Neural progenitor cell (in vitro differentiated cells): ENCODE measurements around the gene KLK4. TPM values are rescaled to one million over a fixed set of nuclear protein-coding genes. Genes with fewer than 3 reads are reported as not detected.
A peak's percentile ranks its signal among the peaks of the same experiment; 100 is the strongest.

Experiments
- DNase-seq: peaks from one replicate; pipeline ENCODE4 v3.0.0-alpha.2; 2016; ENCODE audit warnings: low spot score
- H2AFZ ChIP-seq: fragments of 200-600 bp; sonication (generic); replicated peaks from 2 replicates; pipeline ENCODE4 v1.6.1; 2016; ENCODE audit warnings: antibody characterized with exemption
- H3F3A ChIP-seq: fragments of 200-600 bp; sonication (generic); 2 replicates; pipeline ENCODE4 v1.6.1; 2016; ENCODE audit warnings: antibody characterized with exemption, low read depth
- H3K27ac ChIP-seq: fragments of 200-600 bp; sonication (generic); 2 replicates; pipeline ENCODE4 v1.5.1; 2016; ENCODE audit warnings: mild to moderate bottlenecking
- H3K27me3 ChIP-seq: fragments of 200-600 bp; sonication (generic); 2 replicates; pipeline ENCODE4 v1.6.1; 2016; ENCODE audit warnings: mild to moderate bottlenecking, moderate library complexity
- H3K36me3 ChIP-seq: fragments of 200-600 bp; sonication (generic); 2 replicates; pipeline ENCODE4 v1.5.1; 2016
- H3K4me1 ChIP-seq: fragments of 200-600 bp; sonication (generic); 2 replicates; pipeline ENCODE4 v1.6.1; 2016; ENCODE audit warnings: mixed run types
- H3K4me2 ChIP-seq: fragments of 200-600 bp; sonication (generic); 2 replicates; pipeline ENCODE4 v1.6.1; 2016
- H3K4me3 ChIP-seq: fragments of 200-600 bp; sonication (generic); 2 replicates; pipeline ENCODE4 v1.5.1; 2016
- H3K79me2 ChIP-seq: fragments of 200-600 bp; sonication (generic); 2 replicates; pipeline ENCODE4 v1.6.1; 2016; ENCODE audit warnings: low read depth
- H3K9ac ChIP-seq: fragments of 200-600 bp; sonication (generic); 2 replicates; pipeline ENCODE4 v1.6.1; 2016
- H3K9me3 ChIP-seq: fragments of 200-600 bp; sonication (generic); 2 replicates; pipeline ENCODE4 v1.5.1; 2016; ENCODE audit warnings: low read depth
- H4K20me1 ChIP-seq: fragments of 200-600 bp; sonication (generic); 2 replicates; pipeline ENCODE4 v1.6.1; 2016; ENCODE audit warnings: low read depth
- H3K27ac Mint-ChIP-seq: 3 replicates; pipeline ENCODE4 v1.8.0; 2021; ENCODE audit warnings: mixed read lengths
- H3K27me3 Mint-ChIP-seq: 2 replicates; pipeline ENCODE4 v1.8.0; 2022; ENCODE audit warnings: low read depth, mild to moderate bottlenecking, inconsistent platforms, moderate library complexity, mixed read lengths; ENCODE audit not compliant: insufficient read depth
- H3K36me3 Mint-ChIP-seq: 3 replicates; pipeline ENCODE4 v1.8.0; 2021; ENCODE audit warnings: mixed read lengths
- H3K4me1 Mint-ChIP-seq: 3 replicates; pipeline ENCODE4 v1.8.0; 2021; ENCODE audit warnings: mixed read lengths
- H3K4me3 Mint-ChIP-seq: 3 replicates; pipeline ENCODE4 v1.8.0; 2021; ENCODE audit warnings: mild to moderate bottlenecking, moderate library complexity, mixed read lengths
- H3K9me3 Mint-ChIP-seq: 3 replicates; pipeline ENCODE4 v1.8.0; 2020; ENCODE audit warnings: mixed read lengths
- EZH2 ChIP-seq: fragments of 200-600 bp; sonication (generic); IDR thresholded peaks from 2 replicates; pipeline ENCODE4 v1.6.1; 2017; ENCODE audit warnings: antibody characterized with exemption, mild to moderate bottlenecking, moderate library complexity
- EZH2phosphoT487 ChIP-seq: fragments of 200-600 bp; sonication (generic); IDR thresholded peaks from 2 replicates; pipeline ENCODE4 v1.6.1; 2017; ENCODE audit warnings: antibody characterized with exemption
- total RNA-seq: library from RNA; depleted of rRNA; stranded (reverse); fragments of >200 nt; gene quantifications from 2 replicates; pipeline ENCODE4 v1.2.3, GENCODE V29; 2015; ENCODE audit warnings: low replicate concordance
- TF ChIP-seq, protein P1 (sequence below): fragments of 200-600 bp; sonication (generic); IDR thresholded peaks from 2 replicates; pipeline ENCODE4 v1.5.1; 2017; ENCODE audit warnings: antibody characterized with exemption, mild to moderate bottlenecking

KLK4 gene
- total RNA-seq, 1 donor from 2014 or later, result not detected

DNA sequence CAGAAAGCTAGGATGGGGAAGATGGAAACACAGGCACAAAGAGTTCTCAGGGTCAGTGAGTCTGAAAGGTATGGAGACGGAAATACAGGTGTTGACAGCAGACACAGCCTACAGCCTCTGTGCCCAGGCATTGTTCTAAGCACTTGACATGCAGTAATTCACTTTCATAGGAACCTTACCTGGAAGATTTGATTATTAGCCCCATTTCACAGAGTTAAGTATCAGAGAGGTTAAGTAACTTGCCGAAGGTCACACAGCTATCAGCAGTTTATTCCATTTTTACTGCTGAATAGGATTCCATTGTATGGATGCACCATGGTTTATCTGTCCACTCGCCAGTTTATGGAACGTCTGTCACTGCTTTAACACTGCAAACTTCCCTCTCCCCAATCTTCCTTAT, 13.2 kb downstream of the KLK4 start:
- H3K27me3 Mint-ChIP-seq, result peaks cover 20% of the 10 kb centered on the region

DNA sequence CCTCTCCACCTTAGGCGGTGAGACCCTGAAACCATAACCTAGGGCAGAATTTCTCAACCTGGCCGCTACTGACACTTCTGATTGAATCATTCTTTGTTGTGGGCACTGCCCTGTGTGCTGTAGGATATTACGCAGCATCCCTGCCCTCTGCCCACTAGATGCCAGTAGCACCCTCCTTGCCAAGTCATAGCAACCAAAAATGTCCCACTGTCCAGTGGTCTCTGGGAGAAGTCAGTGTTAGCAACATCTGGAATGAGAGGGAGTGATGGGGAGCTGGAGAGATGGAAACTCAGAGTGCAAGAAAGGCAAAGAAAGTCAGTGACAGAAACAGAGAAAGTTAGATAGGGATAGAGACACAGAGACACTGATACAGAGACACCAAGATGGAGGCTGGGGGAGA, 13.6 kb downstream of the KLK4 start:
- H3K27ac Mint-ChIP-seq, result no peak overlapping the region
- peaks cover 3% of the 10 kb centered on the region for H3K4me1 Mint-ChIP-seq
- peaks cover 7% of the 10 kb centered on the region for H3K9me3 Mint-ChIP-seq
- no peaks in the 10 kb centered on the region for H3K4me1 ChIP-seq
- H3K4me2 ChIP-seq, result no peak overlapping the region
- no peak overlapping the region for H3K9ac ChIP-seq
- no peak overlapping the region for H2AFZ ChIP-seq
- DNase-seq, result no peak
- H4K20me1 ChIP-seq, result no peaks in the 10 kb centered on the region
- peaks cover 20% of the 10 kb centered on the region for H3K27me3 Mint-ChIP-seq
- peak overlapping the region; percentile 6 for H3K4me3 Mint-ChIP-seq
- no peaks in the 10 kb centered on the region for H3K79me2 ChIP-seq
- H3F3A ChIP-seq, result no peaks in the 10 kb centered on the region
- no peaks in the 10 kb centered on the region for H3K9me3 ChIP-seq
- TF ChIP-seq, protein P1, sequence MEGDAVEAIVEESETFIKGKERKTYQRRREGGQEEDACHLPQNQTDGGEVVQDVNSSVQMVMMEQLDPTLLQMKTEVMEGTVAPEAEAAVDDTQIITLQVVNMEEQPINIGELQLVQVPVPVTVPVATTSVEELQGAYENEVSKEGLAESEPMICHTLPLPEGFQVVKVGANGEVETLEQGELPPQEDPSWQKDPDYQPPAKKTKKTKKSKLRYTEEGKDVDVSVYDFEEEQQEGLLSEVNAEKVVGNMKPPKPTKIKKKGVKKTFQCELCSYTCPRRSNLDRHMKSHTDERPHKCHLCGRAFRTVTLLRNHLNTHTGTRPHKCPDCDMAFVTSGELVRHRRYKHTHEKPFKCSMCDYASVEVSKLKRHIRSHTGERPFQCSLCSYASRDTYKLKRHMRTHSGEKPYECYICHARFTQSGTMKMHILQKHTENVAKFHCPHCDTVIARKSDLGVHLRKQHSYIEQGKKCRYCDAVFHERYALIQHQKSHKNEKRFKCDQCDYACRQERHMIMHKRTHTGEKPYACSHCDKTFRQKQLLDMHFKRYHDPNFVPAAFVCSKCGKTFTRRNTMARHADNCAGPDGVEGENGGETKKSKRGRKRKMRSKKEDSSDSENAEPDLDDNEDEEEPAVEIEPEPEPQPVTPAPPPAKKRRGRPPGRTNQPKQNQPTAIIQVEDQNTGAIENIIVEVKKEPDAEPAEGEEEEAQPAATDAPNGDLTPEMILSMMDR, result no peak
- no peak for TF ChIP-seq EZH2
- TF ChIP-seq EZH2phosphoT487, result no peak
- peaks cover 17% of the 10 kb centered on the region for H3K27me3 ChIP-seq
- H3K36me3 ChIP-seq, result no peaks in the 10 kb centered on the region
- no peak overlapping the region for H3K27ac ChIP-seq
- H3K4me3 ChIP-seq, result no peak overlapping the region
- no peaks in the 10 kb centered on the region for H3K36me3 Mint-ChIP-seq

More for the DNA sequence above, 13.2 kb downstream of the KLK4 start:
- Histone ChIP-seq H3K4me3 (no peak overlapping the region), H3K4me1 (no peaks in the 10 kb centered on the region), H3K9ac (no peak overlapping the region), H3K4me2 (no peak overlapping the region), H2AFZ (no peak overlapping the region), H3F3A (no peaks in the 10 kb centered on the region), H3K36me3 (no peaks in the 10 kb centered on the region), H3K27ac (no peak overlapping the region), H3K79me2 (no peaks in the 10 kb centered on the region), H3K27me3 (peaks cover 17% of the 10 kb centered on the region), H4K20me1 (no peaks in the 10 kb centered on the region), H3K9me3 (no peaks in the 10 kb centered on the region)
- DNase-seq, result no peak
- H3K36me3 Mint-ChIP-seq, result no peaks in the 10 kb centered on the region
- H3K9me3 Mint-ChIP-seq, result peaks cover 7% of the 10 kb centered on the region
- no peak overlapping the region for H3K27ac Mint-ChIP-seq
- TF ChIP-seq, protein P1, result no peak
- no peak for TF ChIP-seq EZH2phosphoT487
- H3K4me3 Mint-ChIP-seq, result no peak overlapping the region
- peaks cover 3% of the 10 kb centered on the region for H3K4me1 Mint-ChIP-seq

GRCh38 chr19:50897191-50897607, 14.0 kb downstream of the KLK4 start:
- DNase-seq, result no peak
- Mint-ChIP-seq H3K27me3 (peaks cover 24% of the 10 kb centered on the region), H3K4me3 (no peak overlapping the region), H3K27ac (no peak overlapping the region), H3K9me3 (peaks cover 7% of the 10 kb centered on the region), H3K4me1 (peaks cover 3% of the 10 kb centered on the region), H3K36me3 (no peaks in the 10 kb centered on the region)
- Histone ChIP-seq H3F3A (no peaks in the 10 kb centered on the region), H3K4me3 (no peak overlapping the region), H3K4me2 (no peak overlapping the region), H3K27me3 (peaks cover 17% of the 10 kb centered on the region), H2AFZ (no peak overlapping the region), H3K36me3 (no peaks in the 10 kb centered on the region), H3K9me3 (no peaks in the 10 kb centered on the region), H3K79me2 (no peaks in the 10 kb centered on the region), H3K27ac (no peak overlapping the region), H3K4me1 (no peaks in the 10 kb centered on the region), H3K9ac (no peak overlapping the region), H4K20me1 (no peaks in the 10 kb centered on the region)
- no peak for TF ChIP-seq EZH2
- TF ChIP-seq, protein P1, result no peak
- no peak for TF ChIP-seq EZH2phosphoT487
